COR-L47 (cell line): Measurements from ENCODE around the gene ERG.

Source experiments
- DNase-seq: peaks from one replicate; lab custom pipeline; 2025; lab: John Stamatoyannopoulos, UW

Gene ERG

DNA sequence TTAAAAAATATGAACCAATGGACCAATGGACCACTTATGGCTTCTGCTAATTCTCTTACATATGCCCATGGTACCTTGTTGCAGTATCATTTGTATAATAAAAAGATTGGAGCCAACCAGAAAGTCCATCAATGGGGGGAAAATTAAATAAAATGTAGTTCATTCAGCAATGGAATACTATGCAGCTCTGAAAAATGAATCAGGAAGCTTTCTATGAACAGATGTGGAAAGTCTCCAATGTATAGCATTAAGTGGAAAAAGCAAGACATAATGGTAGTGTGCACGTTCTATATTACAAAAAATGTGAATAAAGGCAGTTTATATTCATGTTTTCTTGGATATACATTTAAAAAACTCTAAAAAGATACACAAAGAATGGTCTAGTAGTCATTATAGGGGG, 140.2 kb downstream of the ERG start:
- no peak for DNase-seq

- DNase-seq: no peak
Observed at GRCh38 chr21:38356883-38357625, 141.2 kb downstream of the ERG start.

GRCh38 chr21:38355992-38356781, 142.1 kb downstream of the ERG start:
- DNase-seq: peak; percentile 73

- DNase-seq: no peak
Observed at GRCh38 chr21:38355353-38355752, 142.9 kb downstream of the ERG start.

GRCh38 chr21:38354746-38355145, 143.5 kb downstream of the ERG start:
- DNase-seq: no peak

DNA sequence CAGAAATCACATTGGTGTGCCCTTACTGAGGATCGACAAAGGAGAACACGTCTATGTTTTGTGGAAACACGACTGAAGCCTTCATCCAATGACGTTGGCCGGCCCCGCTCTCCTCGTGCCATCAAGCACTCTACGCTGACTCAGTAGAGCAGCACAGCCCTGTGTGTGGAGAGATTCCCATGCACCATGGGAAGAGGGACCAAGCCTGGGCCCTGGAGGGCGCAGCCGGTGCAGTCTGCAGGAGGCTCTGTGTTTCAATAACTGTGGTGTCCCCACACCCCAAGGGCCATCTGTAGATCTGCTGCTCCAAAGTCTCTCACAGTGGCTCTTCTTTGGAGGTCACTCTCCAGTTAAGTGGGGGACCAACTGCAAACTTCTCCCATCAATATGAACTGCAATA, 144.0 kb downstream of the ERG start:
- DNase-seq: no peak

GRCh38 chr21:38352536-38353219, 145.6 kb downstream of the ERG start:
- peak; percentile 56 for DNase-seq

GRCh38 chr21:38351961-38352521, 146.2 kb downstream of the ERG start:
- DNase-seq: peak; percentile 17

DNA sequence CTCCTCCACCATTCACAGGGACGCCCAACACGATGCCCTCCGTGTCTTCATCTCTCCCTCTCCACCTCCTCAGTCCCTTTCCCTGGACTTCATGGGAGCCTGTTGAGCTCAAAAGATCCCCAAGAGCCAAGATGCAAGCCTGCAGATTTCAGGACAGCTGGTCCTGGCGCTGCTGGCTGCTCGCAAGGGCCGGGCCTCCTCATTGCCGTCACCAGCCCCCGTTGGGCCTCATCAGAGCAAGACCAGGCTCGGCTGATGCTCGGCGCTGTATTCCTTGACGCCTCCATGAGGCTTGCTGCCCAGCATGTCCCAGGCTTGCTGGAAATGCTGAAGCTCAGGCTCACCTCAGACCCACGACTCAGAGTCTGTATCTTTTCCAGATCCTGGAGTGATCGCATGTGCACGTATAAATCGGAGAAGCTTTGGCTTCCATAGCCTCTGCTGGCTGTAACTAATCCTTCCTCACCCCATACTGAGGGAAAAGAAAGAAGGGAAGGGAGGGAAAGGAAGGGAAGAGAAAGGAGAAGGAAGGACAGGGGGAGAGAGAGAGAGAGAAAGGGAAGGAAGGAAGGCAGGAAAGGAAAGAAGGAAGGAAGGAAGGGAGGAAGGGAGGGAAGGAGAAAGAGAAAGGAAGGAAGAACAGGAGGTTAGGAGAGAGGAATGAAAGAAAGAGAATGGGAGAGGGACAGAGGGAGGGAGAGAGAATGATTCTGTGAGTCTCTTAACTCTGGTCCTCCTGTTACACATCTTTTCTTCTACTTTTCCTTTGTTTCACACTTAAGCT, 146.9 kb downstream of the ERG start:
- no peak for DNase-seq

- no peak for DNase-seq
Observed at GRCh38 chr21:38350684-38351083, 147.6 kb downstream of the ERG start.

- no peak for DNase-seq
Observed at GRCh38 chr21:38349977-38350376, 148.3 kb downstream of the ERG start.

- DNase-seq: peak; percentile 8
Observed at GRCh38 chr21:38349111-38349746, 149.0 kb downstream of the ERG start.

DNA sequence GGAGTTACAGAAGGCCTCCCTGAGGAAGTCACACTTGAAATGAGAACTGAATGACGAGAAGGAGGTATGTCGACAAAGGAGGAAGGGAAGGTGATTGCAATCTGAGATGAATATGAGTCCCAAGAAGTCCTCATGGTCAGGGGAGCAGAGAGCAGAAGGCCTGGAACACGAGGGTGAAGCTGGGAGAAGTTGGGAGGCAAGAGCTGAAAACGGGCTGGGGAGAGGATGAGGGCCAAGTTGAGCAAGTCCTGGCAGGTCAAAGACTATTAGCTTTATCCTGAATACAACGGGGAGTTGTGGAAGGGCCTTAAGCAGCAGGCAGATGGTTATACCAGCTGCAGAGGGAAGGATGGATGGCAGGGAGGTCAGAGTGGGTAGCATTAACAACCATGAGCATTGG, 152.0 kb downstream of the ERG start:
- no peak for DNase-seq

DNA sequence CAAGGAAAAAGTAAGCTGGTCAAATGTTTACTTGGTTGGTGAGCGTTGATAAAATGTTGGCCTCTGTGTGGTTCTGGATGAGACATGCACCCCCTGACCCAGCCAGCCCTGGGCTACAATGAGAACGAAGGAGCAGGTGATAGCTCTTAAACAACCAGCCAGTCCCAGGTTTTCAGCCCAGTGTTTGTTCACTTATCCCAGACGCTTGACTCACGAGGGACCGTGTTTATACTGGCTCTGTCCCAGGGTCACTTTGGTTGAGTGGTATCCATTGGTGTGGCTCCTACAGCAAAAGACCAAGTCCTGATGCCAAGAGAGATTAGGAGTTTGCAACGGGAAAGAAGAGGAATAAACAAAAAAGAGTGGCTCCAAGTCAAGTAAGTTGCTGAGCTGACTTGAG, 154.6 kb downstream of the ERG start:
- no peak for DNase-seq

DNA sequence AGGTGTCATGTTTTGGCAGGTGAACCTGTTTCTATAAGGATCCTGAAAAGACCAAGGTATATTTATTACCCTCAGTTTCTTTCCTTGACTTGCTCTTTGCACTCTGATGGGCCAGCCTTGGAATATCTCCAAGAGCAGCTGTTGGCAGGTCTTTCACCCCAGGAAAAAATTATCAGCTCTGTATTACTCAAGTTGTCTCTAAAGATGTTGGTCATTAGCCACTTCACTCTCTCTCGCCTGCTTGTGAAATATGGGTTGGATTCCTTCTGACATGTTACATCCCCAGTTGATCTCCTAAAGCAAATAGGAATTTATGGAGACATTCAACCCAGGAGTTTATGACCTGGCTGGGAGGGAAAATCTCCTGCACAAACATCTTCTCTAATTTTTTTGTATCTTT, 155.5 kb downstream of the ERG start:
- no peak for DNase-seq

DNA sequence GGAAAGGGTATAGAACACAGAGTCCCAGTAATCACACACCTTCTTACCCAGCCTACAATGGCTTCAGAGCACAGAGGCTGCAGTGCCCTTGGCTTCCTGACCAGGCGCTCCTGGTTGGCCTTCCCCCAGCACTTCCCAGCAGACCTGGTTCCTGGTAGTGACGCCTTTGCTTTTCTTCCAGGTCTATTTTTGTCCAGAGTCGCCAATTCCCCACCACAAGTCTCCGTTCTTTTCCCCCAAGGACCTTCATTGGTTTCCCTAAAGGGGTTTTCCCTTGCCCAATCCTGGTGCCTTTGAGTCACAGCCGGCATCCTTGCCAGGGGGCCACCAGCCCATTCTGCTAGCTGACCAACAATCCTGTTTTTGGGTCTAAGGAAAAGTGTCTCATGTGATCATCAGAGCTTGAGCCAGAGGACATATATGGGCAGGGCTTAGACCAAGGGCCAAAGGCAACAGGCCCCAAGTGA, 156.7 kb downstream of the ERG start:
- no peak for DNase-seq

DNA sequence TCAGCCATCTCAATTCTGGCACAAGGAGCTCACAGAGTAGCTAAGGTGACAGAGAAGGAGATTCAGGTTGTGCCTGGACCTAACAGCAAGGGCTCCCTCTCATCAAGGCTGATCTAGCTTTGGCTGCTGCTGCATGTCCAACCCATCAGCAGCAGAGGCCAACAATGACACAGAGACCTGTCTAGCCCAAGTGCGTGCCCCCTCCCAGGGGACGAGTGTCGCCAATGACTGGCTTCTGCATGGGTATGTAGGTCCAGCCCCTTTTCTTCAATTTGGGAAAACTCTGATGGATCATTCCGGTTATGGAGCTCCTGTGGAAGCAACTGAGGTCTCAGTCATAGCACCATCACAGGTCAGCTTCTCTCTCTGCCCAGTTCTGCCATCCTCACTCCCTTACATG, 158.1 kb downstream of the ERG start:
- no peak for DNase-seq

- DNase-seq: no peak
Observed at GRCh38 chr21:38337793-38338192, 160.5 kb downstream of the ERG start.

DNA sequence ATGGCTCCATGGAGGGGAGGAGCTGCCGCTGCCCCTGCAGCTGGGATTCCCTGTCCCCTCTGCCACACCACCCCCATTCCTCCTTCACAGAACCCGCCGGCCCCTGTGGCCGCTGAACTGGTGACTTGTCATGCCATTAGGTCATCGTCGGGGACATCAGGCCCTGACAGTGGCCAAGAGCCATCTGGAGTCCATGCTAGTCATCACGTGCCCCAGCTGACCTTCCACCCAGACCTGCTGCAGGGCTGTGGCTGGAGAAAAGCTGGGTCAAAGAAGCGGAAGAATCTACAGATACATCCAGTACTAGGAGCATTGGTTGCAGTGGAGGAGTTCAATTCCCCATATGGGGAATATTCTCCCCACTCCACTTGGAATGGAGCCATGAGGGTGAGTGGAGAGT, 163.4 kb downstream of the ERG start:
- DNase-seq: no peak

GRCh38 chr21:38333301-38334272, 164.7 kb downstream of the ERG start:
- DNase-seq: no peak
